GM12864 (cell line): ENCODE data around the gene GALC.
A peak's percentile ranks its signal among the peaks of the same experiment; 100 is the strongest.

Experiments
- DNase-seq: peaks from one replicate; pipeline ENCODE4 v3.0.0-alpha.2; 2011; ENCODE audit warnings: low read depth
- H3K4me3 ChIP-seq: 2 replicates; pipeline ENCODE4 v1.5.1; 2011; ENCODE audit warnings: mild to moderate bottlenecking, low read depth, low read length, control low read depth
- CTCF ChIP-seq: IDR thresholded peaks from 2 replicates; pipeline ENCODE4 v1.5.1; 2011; ENCODE audit warnings: low read depth, mild to moderate bottlenecking, moderate library complexity, low read length, control low read depth, inconsistent platforms; ENCODE audit errors: missing control alignments

Gene GALC

GRCh38 chr14:87992718-87993628 lies at the start of gene GALC:
GALC (minus strand) TSS chr14:87993182; CDS start chr14:87993164, 18 bp downstream.
- H3K4me3 ChIP-seq: peak within 1 kb of the TSS; percentile 82
- no peak for TF ChIP-seq CTCF
- peak; percentile 78 for DNase-seq

DNA sequence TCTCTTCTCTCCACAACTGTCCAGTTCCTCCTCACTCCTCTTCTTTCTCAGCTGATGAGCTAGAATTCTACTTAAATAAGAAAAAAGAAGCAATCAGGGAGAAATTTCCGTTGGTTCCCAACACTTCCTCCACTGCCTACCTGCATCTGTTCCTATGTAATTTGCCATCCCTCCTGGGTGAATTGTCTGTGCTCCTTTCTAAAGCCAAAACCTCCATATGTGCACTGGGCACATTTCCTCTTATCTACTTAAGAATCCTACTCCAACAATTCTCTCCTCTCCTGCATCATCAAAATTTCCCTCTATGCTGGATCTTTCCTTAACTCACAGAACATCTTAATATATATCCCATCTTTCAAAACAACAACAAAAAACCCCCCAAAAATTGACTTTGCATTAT lies 47.2 kb upstream of the GALC start:
- TF ChIP-seq CTCF: no peak
- no peak overlapping the region for H3K4me3 ChIP-seq
- no peak for DNase-seq

- no peak for DNase-seq
- TF ChIP-seq CTCF: no peak
- H3K4me3 ChIP-seq: no peak overlapping the region
Measured at GRCh38 chr14:88039197-88039596, 46.2 kb upstream of the GALC start.

GRCh38 chr14:88037325-88037724 lies 44.3 kb upstream of the GALC start:
- TF ChIP-seq CTCF: no peak
- no peak overlapping the region for H3K4me3 ChIP-seq
- DNase-seq: no peak

GRCh38 chr14:88036422-88036821 lies 43.4 kb upstream of the GALC start:
- no peak overlapping the region for H3K4me3 ChIP-seq
- no peak for DNase-seq
- no peak for TF ChIP-seq CTCF

DNA sequence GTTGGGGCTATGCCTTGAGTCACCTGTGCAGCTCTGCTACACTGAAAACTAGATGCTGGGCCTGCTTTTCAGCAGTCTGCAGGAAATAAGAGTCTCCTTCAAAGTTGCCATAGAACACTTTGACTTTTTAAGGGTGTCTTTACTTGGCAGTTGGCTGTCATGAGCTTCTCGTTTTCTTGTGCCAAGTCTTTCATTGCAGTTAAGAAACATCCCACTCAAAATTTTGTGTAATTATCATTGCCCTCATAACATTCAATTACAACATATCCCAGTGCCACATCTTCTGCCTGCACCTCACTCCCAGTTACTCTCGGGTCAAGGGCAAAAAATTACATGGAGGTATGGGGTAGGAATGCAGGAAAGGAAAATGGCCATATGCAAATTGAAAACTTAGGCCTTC lies 41.1 kb upstream of the GALC start:
- no peak overlapping the region for H3K4me3 ChIP-seq
- no peak for TF ChIP-seq CTCF

DNA sequence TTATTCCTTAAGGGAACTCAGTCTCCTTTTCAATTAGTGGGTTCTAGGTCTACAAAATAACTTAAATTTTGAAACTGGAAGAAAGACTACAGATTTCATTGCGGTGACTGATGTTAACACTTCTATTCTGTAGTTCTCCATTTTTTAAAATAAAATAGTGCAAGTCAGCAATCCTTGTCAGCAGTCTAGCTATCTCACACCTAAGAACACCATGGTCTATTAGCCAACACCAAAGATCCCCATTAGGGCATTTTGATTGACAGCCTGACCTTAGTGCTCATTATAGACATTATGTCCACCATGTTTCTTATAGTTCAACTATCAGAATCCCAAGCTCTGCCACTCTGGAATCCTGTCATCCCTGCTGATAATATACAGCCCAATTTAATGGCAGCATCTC lies 39.4 kb upstream of the GALC start:
- H3K4me3 ChIP-seq: no peak overlapping the region
- no peak for DNase-seq
- TF ChIP-seq CTCF: no peak

More for the DNA sequence above, 41.1 kb upstream of the GALC start:
- DNase-seq: no peak
